Testis (tissue), 3 donors: Measurements from ENCODE around the gene MEA1. TPM values are rescaled to one million over a fixed set of nuclear protein-coding genes. Genes with fewer than 3 reads are reported as not detected.
A peak's percentile ranks its signal among the peaks of the same experiment; 100 is the strongest.

Experiments
- DNase-seq: peaks from one replicate; pipeline ENCODE4 v3.0.0-alpha.2; 2019
- H3K27ac ChIP-seq, 2 donors: fragments of 200-600 bp; sonication (generic); one replicate each; pipeline ENCODE4 v1.5.1; 2019
- H3K27me3 ChIP-seq: fragments of 200-600 bp; sonication (generic); one replicate; pipeline ENCODE4 v1.5.1; 2019
- H3K36me3 ChIP-seq: fragments of 200-600 bp; sonication (generic); one replicate; pipeline ENCODE4 v1.5.1; 2017; ENCODE audit warnings: low read depth; ENCODE audit errors: missing control alignments
- H3K4me1 ChIP-seq: fragments of 200-600 bp; sonication (generic); one replicate; pipeline ENCODE4 v1.5.1; 2019
- H3K4me3 ChIP-seq, 2 donors: fragments of 200-600 bp; sonication (generic); one replicate each; pipeline ENCODE4 v1.5.1; 2017 to 2019
- H3K9me3 ChIP-seq: fragments of 200-600 bp; sonication (generic); one replicate; pipeline ENCODE4 v1.5.1; 2017
- CTCF ChIP-seq, 3 experiments: fragments of 450-650 bp in 2 of 3; fragments of 200-600 bp in 1 of 3; sonication (generic) in 1 of 3; IDR thresholded peaks; one replicate each; pipeline ENCODE4 v1.5.1; 2016 to 2019; ENCODE audit warnings: antibody characterized with exemption in 3 of 3, mild to moderate bottlenecking in 2 of 3, moderate library complexity in 1 of 3
- POLR2A ChIP-seq: fragments of 450-650 bp; IDR thresholded peaks from one replicate; pipeline ENCODE4 v1.6.1; 2017; ENCODE audit warnings: antibody characterized with exemption, mild to moderate bottlenecking, moderate library complexity
- WGBS, 2 donors: methylation state at CpG; one replicate each; pipeline ENCODE4 v1.1.5; 2018; 5-methylcytosine and 5-hydroxymethylcytosine counted together
- intact Hi-C: fragments of 100-400 bp; cut with DNase I; formaldehyde crosslinking; loops from one replicate; pipeline ENCODE4 v1.15.1; 2023; ENCODE audit warnings: low total_unique reads
- polyA plus RNA-seq: library from polyadenylated mRNA; stranded (reverse); fragments of 350-450 nt; fragmentation: Illumina TruSeq; extraction: RNeasy Lipid Tissue Mini Kit (QIAGEN cat#74804); gene quantifications from one replicate; pipeline ENCODE4 v1.2.3, GENCODE V29; 2014; ENCODE audit warnings: low read depth, low replicate concordance; ENCODE audit not compliant: insufficient read depth
- total RNA-seq, 2 donors: library from RNA; depleted of rRNA; stranded (reverse); fragments of >200 nt; gene quantifications; one replicate each; pipeline ENCODE4 v1.2.3, GENCODE V29; 2016

The MEA1 gene
- total and polyA plus RNA-seq, 3 donors from 2014 or later = 132 to 522 (median 175) TPM

GRCh38 chr6:43054206-43054943 lies 40.6 kb upstream of the MEA1 start:
- Histone ChIP-seq H3K36me3 (no peaks in the 10 kb centered on the region), H3K27ac (peak overlapping the region; percentile 85 to 87), H3K27me3 (no peaks in the 10 kb centered on the region), H3K4me1 (peaks cover 25% of the 10 kb centered on the region), H3K4me3 (peak overlapping the region; percentile 66 to 84), H3K9me3 (no peaks in the 10 kb centered on the region)
- intact Hi-C loops = no loop called here
- WGBS, 2 donors = 48 to 57% methylated on average over 17 of the region's 17 CpGs
- DNase-seq = no peak
- TF ChIP-seq POLR2A (no peak), CTCF (IDR thresholded peaks at IDR 0.05) (no peak)

- intact Hi-C loops = no loop called here
- Histone ChIP-seq H3K27me3 (no peaks in the 10 kb centered on the region), H3K27ac (peak within 1 kb of the TSS; percentile 85 to 87), H3K4me3 (peak within 1 kb of the TSS; percentile 66 to 84), H3K36me3 (no peaks in the 10 kb centered on the region), H3K9me3 (no peaks in the 10 kb centered on the region), H3K4me1 (peaks cover 25% of the 10 kb centered on the region)
- peak; percentile 94 for DNase-seq
- 2% methylated on average over 14 to 32 of the region's 45 CpGs for WGBS, 2 donors
- TF ChIP-seq CTCF (IDR thresholded peaks at IDR 0.05) = no peak
- no peak for TF ChIP-seq POLR2A
These were observed 39.9 kb upstream of the MEA1 start, which contains the start of gene CUL7 for GRCh38 chr6:43053545-43054205. CUL7 (minus strand) TSS chr6:43053851; CDS start chr6:43052788, 1,063 bp downstream.

DNA sequence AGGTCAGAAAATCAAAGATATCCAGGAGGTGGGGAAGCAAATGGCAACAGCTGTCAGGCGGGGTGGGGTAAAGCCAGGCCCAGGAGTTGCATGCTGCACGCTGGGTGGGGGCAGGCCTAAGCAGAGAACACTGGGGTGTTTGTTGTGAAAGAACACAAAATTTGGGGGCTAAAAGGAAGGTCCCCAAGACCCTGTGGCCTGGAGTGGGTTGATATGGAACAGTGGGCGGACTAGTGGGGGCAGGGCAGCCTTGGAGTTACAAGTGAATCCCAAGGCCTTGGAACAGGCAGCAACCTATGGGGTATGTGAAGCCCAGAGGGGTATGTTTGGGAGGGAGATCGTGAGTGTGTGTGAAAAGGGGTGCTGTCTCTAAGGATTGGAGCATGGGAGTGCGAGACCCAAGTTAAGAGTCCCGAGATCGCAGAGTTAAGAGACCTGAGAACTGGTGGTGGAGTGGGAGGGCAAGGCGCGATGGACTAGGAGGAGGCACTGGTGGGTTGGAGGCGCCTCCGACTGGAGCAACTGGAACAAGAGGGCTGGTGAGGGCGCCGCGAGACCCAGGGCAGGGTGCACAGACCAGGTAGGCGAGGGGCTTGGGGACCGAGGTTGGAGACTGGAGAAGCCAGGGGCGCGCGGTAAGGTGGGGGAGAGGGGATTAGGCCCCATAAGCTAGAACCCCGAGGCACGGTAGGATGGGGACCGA lies 39.2 kb upstream of the MEA1 start:
- WGBS, 2 donors = 6 to 7% methylated on average over 22 of the region's 22 CpGs
- Histone ChIP-seq H3K27ac (peak overlapping the region; percentile 85 to 87), H3K36me3 (no peaks in the 10 kb centered on the region), H3K9me3 (no peaks in the 10 kb centered on the region), H3K4me1 (peaks cover 18% of the 10 kb centered on the region), H3K4me3 (peak overlapping the region; percentile 66 to 84), H3K27me3 (no peaks in the 10 kb centered on the region)
- DNase-seq = peak; percentile 61
- intact Hi-C loops = no loop called here
- TF ChIP-seq POLR2A = no peak
- TF ChIP-seq CTCF (IDR thresholded peaks at IDR 0.05) = no peak

DNA sequence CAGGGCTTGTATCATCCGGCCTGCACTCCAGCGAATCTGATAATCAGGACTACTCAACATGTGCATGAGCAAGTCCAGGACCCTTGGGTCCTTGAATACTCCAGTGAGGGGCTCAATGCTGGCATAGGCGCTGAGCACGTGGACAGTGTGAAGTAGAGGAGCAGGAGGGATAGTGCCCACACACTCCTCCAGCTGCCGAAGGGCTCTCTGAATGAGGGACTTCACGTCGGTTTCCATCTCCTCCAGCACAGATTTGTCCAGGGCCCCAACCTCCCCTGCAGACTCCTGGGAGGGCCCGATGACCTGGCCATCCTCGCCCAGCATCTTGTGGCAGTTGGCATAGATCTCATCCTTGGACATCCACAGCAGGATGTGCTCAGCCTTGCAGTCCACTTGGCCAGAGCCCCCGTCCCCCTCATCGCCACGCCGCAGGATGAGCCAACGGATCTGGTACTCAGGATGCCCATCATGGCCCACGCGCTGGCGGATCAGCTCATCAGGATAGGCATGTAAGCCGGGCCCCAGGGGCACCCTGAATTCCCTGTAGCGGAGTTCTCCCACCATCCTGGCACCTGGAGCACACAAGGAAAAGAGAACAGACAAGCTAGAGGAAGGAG lies 38.6 kb upstream of the MEA1 start:
- H3K27me3 ChIP-seq = no peaks in the 10 kb centered on the region
- no peaks in the 10 kb centered on the region for H3K36me3 ChIP-seq
- no peak for TF ChIP-seq CTCF (IDR thresholded peaks at IDR 0.05)
- no peak for TF ChIP-seq POLR2A
- H3K4me1 ChIP-seq = peaks cover 18% of the 10 kb centered on the region
- DNase-seq = no peak
- no peaks in the 10 kb centered on the region for H3K9me3 ChIP-seq
- WGBS, 2 donors = 80 to 82% methylated on average over 11 to 19 of the region's 19 CpGs
- H3K27ac ChIP-seq = no peak overlapping the region
- no peak overlapping the region for H3K4me3 ChIP-seq
- intact Hi-C loops = no loop called here
